ENCODE measurements around the gene RGS19. TPM values are rescaled to one million over a fixed set of nuclear protein-coding genes. Genes with fewer than 3 reads are reported as not detected.

RGS19 gene
- total RNA-seq, 3 donors from 2014 or later: 14.7 to 22.2 (median 16.4) TPM

DNA sequence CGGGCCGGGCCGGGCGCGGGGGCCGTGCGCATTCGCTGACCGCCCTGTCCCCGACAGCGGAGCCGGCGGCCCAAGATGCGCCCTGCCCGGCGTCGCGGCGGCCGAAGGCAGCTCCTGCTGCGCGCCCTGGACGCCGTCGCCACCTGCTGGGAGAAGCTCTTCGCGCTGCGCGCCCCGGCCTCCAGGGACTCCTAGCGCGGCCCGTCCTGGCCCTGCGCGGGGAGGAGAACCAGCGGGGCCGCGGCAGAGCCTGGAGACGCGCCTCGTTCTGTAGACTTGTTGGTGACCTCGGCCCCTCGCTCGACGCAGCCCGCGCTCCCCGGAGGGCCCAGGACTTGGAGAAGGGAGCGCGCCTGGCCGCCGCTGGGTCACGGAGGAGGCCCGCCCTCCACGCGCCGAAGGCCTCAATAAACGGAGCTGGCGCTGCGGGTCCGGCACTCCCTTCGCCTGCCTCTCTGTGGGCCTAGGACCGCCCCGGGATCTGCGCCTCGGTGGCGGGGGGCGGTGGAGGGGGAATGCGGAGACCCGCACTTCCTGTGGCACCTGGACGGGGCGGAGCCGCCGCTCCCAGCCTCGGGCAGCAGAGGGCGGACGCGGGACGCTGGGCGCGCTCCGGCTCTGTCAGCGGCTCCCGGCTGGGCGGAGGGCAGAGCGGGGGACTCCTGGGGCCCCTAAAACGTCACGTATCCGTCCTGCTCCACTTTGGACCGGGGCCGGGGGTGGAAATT, 40.6 kb downstream of the RGS19 start:
- DNase-seq (ENCODE audit: low spot score in 2 of 2): peak; percentile 53 to 72

DNA sequence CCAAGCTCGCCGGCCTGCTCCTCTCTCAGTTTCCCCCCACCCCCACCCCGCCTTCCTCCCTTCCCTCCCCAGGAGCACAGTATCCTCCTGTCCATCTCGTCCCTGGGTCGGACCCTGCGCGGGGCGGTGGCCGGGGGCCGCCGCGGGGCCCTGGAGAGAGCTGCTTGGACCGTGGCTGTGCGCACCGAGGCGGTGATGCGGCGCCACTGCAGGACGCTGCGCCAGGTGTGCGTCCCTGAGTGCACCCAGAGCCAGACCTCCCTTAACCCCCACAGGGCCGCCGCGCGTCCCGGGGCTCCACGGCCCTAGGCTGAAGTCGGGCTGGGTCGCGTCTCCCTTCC, 41.1 kb downstream of the RGS19 start:
- DNase-seq (ENCODE audit: low spot score in 2 of 2): no peak
- TF ChIP-seq POLR2AphosphoS5 (IDR thresholded peaks at IDR 0.05) (no peak), POLR2A (IDR thresholded peaks at IDR 0.05) (no peak)
- TF ChIP-seq, protein P1, sequence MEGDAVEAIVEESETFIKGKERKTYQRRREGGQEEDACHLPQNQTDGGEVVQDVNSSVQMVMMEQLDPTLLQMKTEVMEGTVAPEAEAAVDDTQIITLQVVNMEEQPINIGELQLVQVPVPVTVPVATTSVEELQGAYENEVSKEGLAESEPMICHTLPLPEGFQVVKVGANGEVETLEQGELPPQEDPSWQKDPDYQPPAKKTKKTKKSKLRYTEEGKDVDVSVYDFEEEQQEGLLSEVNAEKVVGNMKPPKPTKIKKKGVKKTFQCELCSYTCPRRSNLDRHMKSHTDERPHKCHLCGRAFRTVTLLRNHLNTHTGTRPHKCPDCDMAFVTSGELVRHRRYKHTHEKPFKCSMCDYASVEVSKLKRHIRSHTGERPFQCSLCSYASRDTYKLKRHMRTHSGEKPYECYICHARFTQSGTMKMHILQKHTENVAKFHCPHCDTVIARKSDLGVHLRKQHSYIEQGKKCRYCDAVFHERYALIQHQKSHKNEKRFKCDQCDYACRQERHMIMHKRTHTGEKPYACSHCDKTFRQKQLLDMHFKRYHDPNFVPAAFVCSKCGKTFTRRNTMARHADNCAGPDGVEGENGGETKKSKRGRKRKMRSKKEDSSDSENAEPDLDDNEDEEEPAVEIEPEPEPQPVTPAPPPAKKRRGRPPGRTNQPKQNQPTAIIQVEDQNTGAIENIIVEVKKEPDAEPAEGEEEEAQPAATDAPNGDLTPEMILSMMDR (IDR thresholded peaks at IDR 0.05): no peak
- Histone ChIP-seq H3K27ac (no peak overlapping the region), H3K36me3 (no peaks in the 10 kb centered on the region), H3K27me3 (peaks cover 0 to 20% of the 10 kb centered on the region in 2 donors), H3K4me3 (peak overlapping the region; percentile 36 to 82 (median 57)), H3K4me1 (peaks cover 0 to 4% of the 10 kb centered on the region in 2 donors), H3K9me3 (no peaks in the 10 kb centered on the region)
- intact Hi-C loops (cut with DNase I; ENCODE audit: low total_unique reads): no loop called here

More for the DNA sequence above, 40.6 kb downstream of the RGS19 start:
- Histone ChIP-seq H3K4me3 (peak overlapping the region; percentile 36 to 82 (median 57)), H3K36me3 (no peaks in the 10 kb centered on the region), H3K4me1 (peaks cover 0 to 4% of the 10 kb centered on the region in 2 donors), H3K27ac (peak overlapping the region; percentile 33 to 65), H3K9me3 (no peaks in the 10 kb centered on the region), H3K27me3 (peaks cover 0 to 20% of the 10 kb centered on the region in 2 donors)
- TF ChIP-seq POLR2A (IDR thresholded peaks at IDR 0.05) (no peak), POLR2AphosphoS5 (IDR thresholded peaks at IDR 0.05) (peak in 1 of 3 donors; percentile 3)
- TF ChIP-seq, protein P1 (IDR thresholded peaks at IDR 0.05): peak in 2 of 3 donors; percentile 45 to 66
- intact Hi-C loops (cut with DNase I; ENCODE audit: low total_unique reads): no loop called here

DNA sequence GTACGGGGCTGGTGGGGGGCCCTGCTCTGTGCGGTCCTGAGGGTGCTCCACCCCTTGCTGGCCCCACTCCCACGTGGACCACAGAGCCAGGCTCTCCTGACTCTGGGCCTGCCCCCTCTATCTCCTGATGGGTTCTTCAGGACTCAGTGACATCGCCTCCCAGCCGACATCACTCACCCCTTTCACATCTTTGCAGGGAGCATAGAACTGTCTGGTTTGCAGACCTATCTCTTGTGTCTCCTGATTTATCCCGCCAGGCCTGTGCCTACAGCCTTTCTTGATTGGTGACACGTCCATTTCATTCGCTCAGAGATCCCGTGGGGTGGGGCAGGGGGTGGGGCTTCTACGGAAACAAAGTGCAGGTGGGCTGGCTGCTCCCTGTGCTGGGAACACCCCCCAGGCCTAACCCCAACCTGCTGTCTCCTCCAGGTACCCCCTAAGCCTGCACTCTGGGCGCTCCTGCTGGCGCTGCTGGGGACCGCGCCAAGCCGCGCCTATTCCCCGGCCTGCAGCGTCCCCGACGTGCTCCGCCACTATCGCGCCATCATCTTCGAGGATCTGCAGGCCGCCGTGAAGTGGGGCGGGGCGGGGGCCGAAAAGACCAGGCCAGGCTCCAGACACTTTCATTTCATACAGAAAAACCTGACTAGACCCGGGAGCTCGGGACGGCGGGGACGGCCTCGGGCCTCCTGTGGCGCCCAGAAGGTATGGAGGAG, 41.7 kb downstream of the RGS19 start:
- no peaks in the 10 kb centered on the region for H3K9me3 ChIP-seq
- TF ChIP-seq, protein P1 (IDR thresholded peaks at IDR 0.05): no peak
- no peak for TF ChIP-seq POLR2A (IDR thresholded peaks at IDR 0.05)
- TF ChIP-seq POLR2AphosphoS5 (IDR thresholded peaks at IDR 0.05): no peak
- peaks cover 0 to 4% of the 10 kb centered on the region in 2 donors for H3K4me1 ChIP-seq
- H3K4me3 ChIP-seq: peak overlapping the region; percentile 36 to 82 (median 57)
- peaks cover 0 to 20% of the 10 kb centered on the region in 2 donors for H3K27me3 ChIP-seq
- DNase-seq (ENCODE audit: low spot score in 2 of 2): no peak
- H3K27ac ChIP-seq: no peak overlapping the region
- no peaks in the 10 kb centered on the region for H3K36me3 ChIP-seq
- intact Hi-C loops (cut with DNase I; ENCODE audit: low total_unique reads): no loop called here

DNA sequence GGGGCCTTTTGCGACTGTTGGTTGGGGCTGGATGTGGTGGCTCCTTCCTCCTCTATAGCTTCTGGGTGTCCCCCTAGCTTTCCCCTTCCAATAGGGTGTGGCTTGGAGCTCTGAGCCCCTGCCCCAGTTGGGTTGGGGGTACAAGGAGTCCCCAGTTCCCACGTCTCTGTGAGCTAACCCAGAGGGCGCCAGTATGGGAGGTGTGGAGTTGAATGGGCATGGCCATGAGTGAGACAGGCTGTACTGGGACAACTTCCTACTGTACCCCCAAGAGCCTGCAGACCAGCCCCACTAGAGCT, 42.2 kb downstream of the RGS19 start:
- no peak for TF ChIP-seq POLR2AphosphoS5 (IDR thresholded peaks at IDR 0.05)
- Histone ChIP-seq H3K27ac (no peak overlapping the region), H3K9me3 (no peaks in the 10 kb centered on the region), H3K27me3 (peaks cover 0 to 17% of the 10 kb centered on the region in 2 donors), H3K4me1 (peaks cover 0 to 3% of the 10 kb centered on the region in 2 donors), H3K4me3 (no peak overlapping the region), H3K36me3 (no peaks in the 10 kb centered on the region)
- DNase-seq (ENCODE audit: low spot score in 2 of 2): no peak
- intact Hi-C loops (cut with DNase I; ENCODE audit: low total_unique reads): no loop called here

DNA sequence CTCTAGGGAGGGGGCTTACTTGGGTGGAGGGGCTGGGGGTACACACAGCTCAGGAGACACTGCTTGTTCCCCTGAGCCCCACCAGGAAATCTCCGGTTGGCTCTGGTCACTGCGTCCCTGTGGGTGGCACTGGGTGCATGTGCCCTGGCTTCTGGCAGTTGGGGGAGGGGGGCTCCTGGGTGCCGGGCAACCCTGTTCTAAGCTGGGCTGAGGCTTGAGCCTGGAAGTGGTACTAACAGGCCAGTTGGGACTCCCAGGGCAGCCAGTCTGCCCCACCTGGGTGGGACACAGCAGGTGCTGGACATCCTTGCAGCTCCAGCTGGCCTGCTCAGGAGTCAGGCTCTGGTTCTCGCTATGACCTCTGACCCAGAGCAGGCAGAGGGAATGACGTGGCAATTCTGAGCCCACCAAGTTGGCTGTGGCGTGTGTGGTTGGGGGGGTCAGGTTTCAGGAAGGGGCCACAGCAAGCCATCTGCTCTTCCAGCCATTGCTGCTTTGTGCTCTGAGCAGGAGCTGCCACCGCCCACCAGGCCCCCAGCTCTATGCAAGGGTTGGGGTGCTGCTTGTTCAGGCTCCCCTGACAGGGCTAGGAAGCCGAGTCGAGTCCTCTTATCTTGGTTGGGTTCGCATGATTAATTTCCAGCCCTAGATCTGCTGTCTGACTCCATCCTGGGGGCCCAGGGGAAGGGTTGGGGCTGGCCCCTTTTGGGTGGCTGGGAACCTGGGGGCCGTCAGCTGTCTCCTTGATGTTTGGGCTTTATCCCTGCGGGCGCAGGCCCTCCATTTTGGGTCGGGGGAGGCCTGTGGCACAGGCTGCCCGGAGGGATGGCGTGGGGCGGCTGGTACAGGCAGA, 42.7 kb downstream of the RGS19 start:
- intact Hi-C loops (cut with DNase I; ENCODE audit: low total_unique reads): no loop called here
- H3K9me3 ChIP-seq: no peaks in the 10 kb centered on the region
- peaks cover 0 to 11% of the 10 kb centered on the region in 2 donors for H3K27me3 ChIP-seq
- TF ChIP-seq POLR2AphosphoS5 (IDR thresholded peaks at IDR 0.05) (no peak), POLR2A (IDR thresholded peaks at IDR 0.05) (no peak)
- TF ChIP-seq, protein P1 (IDR thresholded peaks at IDR 0.05): no peak
- no peak overlapping the region for H3K4me3 ChIP-seq
- no peaks in the 10 kb centered on the region for H3K4me1 ChIP-seq
- DNase-seq (ENCODE audit: low spot score in 2 of 2): no peak
- no peaks in the 10 kb centered on the region for H3K36me3 ChIP-seq
- no peak overlapping the region for H3K27ac ChIP-seq
